Activated CD8-positive, alpha-beta memory T cell treated with anti-CD3 and anti-CD28 coated beads, Interleukin-2, amount 50 U/mL, for 1 hour (primary cell): ENCODE measurements around the gene CEACAM16.
A peak's percentile ranks its signal among the peaks of the same experiment; 100 is the strongest.

ENCODE experiments used
- DNase-seq: peaks from one replicate; pipeline ENCODE4 v3.0.0-alpha.2; 2020; ENCODE audit errors: extremely low read depth

Gene CEACAM16

GRCh38 chr19:44746616-44746945 lies 47.6 kb downstream of the CEACAM16 start:
- no peak for DNase-seq

GRCh38 chr19:44746946-44747738 lies 48.2 kb downstream of the CEACAM16 start:
- peak; percentile 82 for DNase-seq

GRCh38 chr19:44747739-44748425 lies 48.9 kb downstream of the CEACAM16 start:
- no peak for DNase-seq

- peak; percentile 42 for DNase-seq
These were observed 49.7 kb downstream of the CEACAM16 start, which contains the start of gene BCL3 for GRCh38 chr19:44748426-44749254. BCL3 (plus strand) TSS chr19:44748708; CDS start chr19:44748791, 83 bp downstream.

GRCh38 chr19:44749292-44749691 lies 50.3 kb downstream of the CEACAM16 start:
- no peak for DNase-seq

- no peak for DNase-seq
These were observed 51.0 kb downstream of the CEACAM16 start for GRCh38 chr19:44749994-44750393.

- DNase-seq, result no peak
These were observed 53.3 kb downstream of the CEACAM16 start for GRCh38 chr19:44752123-44752815.

GRCh38 chr19:44752816-44753625 lies 54.1 kb downstream of the CEACAM16 start:
- peak; percentile 94 for DNase-seq

- no peak for DNase-seq
These were observed 54.6 kb downstream of the CEACAM16 start for GRCh38 chr19:44753626-44753931.

- DNase-seq, result no peak
These were observed 55.2 kb downstream of the CEACAM16 start for GRCh38 chr19:44753932-44754749.

- DNase-seq, result no peak
These were observed 55.8 kb downstream of the CEACAM16 start for GRCh38 chr19:44754750-44755080.

- DNase-seq, result no peak
These were observed 56.3 kb downstream of the CEACAM16 start for GRCh38 chr19:44755219-44755618.

GRCh38 chr19:44756089-44756562 lies 57.2 kb downstream of the CEACAM16 start:
- DNase-seq, result no peak

- DNase-seq, result no peak
These were observed 58.2 kb downstream of the CEACAM16 start for GRCh38 chr19:44757057-44757734.

- DNase-seq, result no peak
These were observed 59.0 kb downstream of the CEACAM16 start for GRCh38 chr19:44757735-44758505.

GRCh38 chr19:44758596-44758995 lies 59.6 kb downstream of the CEACAM16 start:
- no peak for DNase-seq

GRCh38 chr19:44759083-44759804 lies 60.3 kb downstream of the CEACAM16 start:
- DNase-seq, result no peak
